H1 (cell line): ENCODE data around the gene STAG1. TPM values are rescaled to one million over a fixed set of nuclear protein-coding genes. Genes with fewer than 3 reads are reported as not detected.
"Not testable (repeated sequence)": the region's sequence is repeated elsewhere in the genome, so short reads cannot be mapped to it uniquely, and the experiment has no call there.

ENCODE experiments used
- CTCF ChIA-PET: fragments of 300-600 bp; sonication (Branson Sonifier 250); formaldehyde crosslinking; loops from one replicate; lab custom pipeline; 2021; ENCODE audit not compliant: partially characterized antibody; lab: Charles Lee
- POLR2A ChIA-PET: fragments of 300-600 bp; sonication (Branson Sonifier 250); formaldehyde crosslinking; loops from one replicate; lab custom pipeline; 2021; ENCODE audit warnings: inconsistent platforms; ENCODE audit not compliant: partially characterized antibody; lab: Charles Lee
- DNase-seq, 2 experiments: peaks; one replicate each; pipeline versions ENCODE4 v3.0.0 to v3.0.0-alpha.2; 2010 to 2022; ENCODE audit warnings: low spot score in 2 of 2, low read depth in 1 of 2, mixed read lengths in 1 of 2
- FAIRE-seq: peaks from 2 replicates; lab custom pipeline; 2011; peaks lifted over from hg19 to GRCh38; lab: Jason Lieb, UNC
- H2AFZ ChIP-seq: 2 replicates; pipeline ENCODE4 v1.8.1; 2012; ENCODE audit warnings: low read length, inconsistent platforms
- H2AK5ac ChIP-seq: 2 replicates; pipeline ENCODE4 v1.6.1; 2013; ENCODE audit warnings: low read depth, low read length
- H2BK120ac ChIP-seq: replicated peaks from 2 replicates; pipeline ENCODE3; 2013; ENCODE audit warnings: low read depth, low read length, inconsistent platforms
- H2BK12ac ChIP-seq: 2 replicates; pipeline ENCODE4 v1.6.1; 2013; ENCODE audit warnings: low read depth, low read length
- H2BK15ac ChIP-seq: 2 replicates; pipeline ENCODE4 v1.6.1; 2013; ENCODE audit warnings: low read length
- H2BK20ac ChIP-seq: 2 replicates; pipeline ENCODE4 v1.6.1; 2013; ENCODE audit warnings: low read length
- H2BK5ac ChIP-seq: 2 replicates; pipeline ENCODE4 v1.6.1; 2013; ENCODE audit warnings: low read depth, low read length
- H3K14ac ChIP-seq: 2 replicates; pipeline ENCODE4 v1.6.1; 2013; ENCODE audit warnings: inconsistent platforms; ENCODE audit not compliant: insufficient read length
- H3K18ac ChIP-seq: 2 replicates; pipeline ENCODE4 v1.6.1; 2013; ENCODE audit warnings: low read length; ENCODE audit errors: extremely low read depth
- H3K23ac ChIP-seq: 2 replicates; pipeline ENCODE4 v1.6.1; 2013; ENCODE audit warnings: inconsistent platforms; ENCODE audit not compliant: insufficient read length
- H3K23me2 ChIP-seq: 2 replicates; pipeline ENCODE4 v1.6.1; 2013; ENCODE audit warnings: low read depth, low read length
- H3K27ac ChIP-seq: 2 replicates; pipeline ENCODE4 v1.6.1; 2011; ENCODE audit warnings: low read depth, low read length, inconsistent platforms
- H3K27me3 ChIP-seq, 4 experiments: replicated peaks in 1 of 4; 1 replicate in 1 of 4; 2 replicates in 3 of 4; pipeline versions ENCODE4 v1.6.1 to v1.8.1; 2011 to 2013; ENCODE audit warnings: low read length in 3 of 4, mild to moderate bottlenecking in 3 of 4, inconsistent platforms in 2 of 4, mixed read lengths in 2 of 4, moderate library complexity in 1 of 4; ENCODE audit not compliant: control insufficient read depth in 3 of 4, insufficient read depth in 3 of 4; ENCODE audit errors: extremely low read depth in 1 of 4
- H3K36me3 ChIP-seq, 4 experiments: 2 replicates each; pipeline versions ENCODE4 v1.6.1 to v1.8.1; 2011 to 2013; ENCODE audit warnings: mild to moderate bottlenecking in 4 of 4, low read length in 3 of 4, moderate library complexity in 2 of 4, control low read depth in 1 of 4, inconsistent platforms in 1 of 4; ENCODE audit not compliant: insufficient read depth in 4 of 4, control insufficient read depth in 2 of 4
- H3K4ac ChIP-seq: replicated peaks from 2 replicates; pipeline ENCODE3; 2013; ENCODE audit warnings: low read length, low read depth, mixed read lengths, inconsistent platforms; ENCODE audit not compliant: insufficient read length
- H3K4me1 ChIP-seq, 4 experiments: replicated peaks in 1 of 4; 1 replicate in 1 of 4; 2 replicates in 3 of 4; pipeline versions ENCODE4 v1.6.1 to v1.8.1; 2011 to 2013; ENCODE audit warnings: low read length in 3 of 4, inconsistent platforms in 2 of 4, mixed read lengths in 1 of 4; ENCODE audit not compliant: insufficient read depth in 4 of 4, control insufficient read depth in 3 of 4
- H3K4me2 ChIP-seq, 2 experiments: 2 replicates each; pipeline versions ENCODE4 v1.6.1 to v1.8.1; 2011 to 2013; ENCODE audit warnings: low read depth in 2 of 2, low read length in 2 of 2, control low read depth in 1 of 2, inconsistent platforms in 1 of 2, mild to moderate bottlenecking in 1 of 2; ENCODE audit not compliant: insufficient read depth in 1 of 2
- H3K4me3 ChIP-seq, 4 experiments: fragments of 200-600, 300-600 bp in 1 of 4; sonication (generic), shearing (Covaris generic), sonication (Bioruptor Twin) in 1 of 4; 2 replicates each; pipeline versions ENCODE4 v1.5.1 to v1.8.1; 2011 to 2016; ENCODE audit warnings: low read length in 4 of 4, low read depth in 3 of 4, control low read depth in 2 of 4, inconsistent platforms in 2 of 4, mild to moderate bottlenecking in 2 of 4, mixed read lengths in 1 of 4, moderate library complexity in 1 of 4; ENCODE audit not compliant: insufficient read depth in 2 of 4; ENCODE audit errors: extremely low read depth in 1 of 4
- H3K56ac ChIP-seq: replicated peaks from 2 replicates; pipeline ENCODE3; 2013; ENCODE audit warnings: low read depth, mild to moderate bottlenecking, mixed read lengths, low read length, inconsistent platforms; ENCODE audit not compliant: insufficient read length
- H3K79me1 ChIP-seq: 2 replicates; pipeline ENCODE4 v1.6.1; 2013; ENCODE audit warnings: low read depth, low read length, control low read depth
- H3K79me2 ChIP-seq, 2 experiments: 2 replicates each; pipeline versions ENCODE4 v1.6.1 to v1.8.1; 2012 to 2013; ENCODE audit warnings: low read length in 2 of 2, mild to moderate bottlenecking in 2 of 2, inconsistent platforms in 1 of 2; ENCODE audit not compliant: insufficient read depth in 2 of 2, control insufficient read depth in 1 of 2
- H3K9ac ChIP-seq, 4 experiments: replicated peaks in 1 of 4; 1 replicate in 1 of 4; 2 replicates in 3 of 4; pipeline versions ENCODE4 v1.6.1 to v1.8.1; 2011 to 2013; ENCODE audit warnings: low read depth in 3 of 4, low read length in 3 of 4, control low read depth in 2 of 4, mild to moderate bottlenecking in 2 of 4, moderate library complexity in 2 of 4, inconsistent platforms in 1 of 4; ENCODE audit errors: extremely low read depth in 1 of 4
- H3K9me3 ChIP-seq, 2 experiments: 2 replicates each; pipeline versions ENCODE4 v1.6.1 to v1.8.1; 2012 to 2013; ENCODE audit warnings: mild to moderate bottlenecking in 2 of 2, moderate library complexity in 2 of 2, control low read depth in 1 of 2, inconsistent platforms in 1 of 2, low read depth in 1 of 2, low read length in 1 of 2, mixed read lengths in 1 of 2; ENCODE audit not compliant: insufficient read depth in 2 of 2
- H4K20me1 ChIP-seq, 2 experiments: replicated peaks in 1 of 2; 2 replicates each; pipeline versions ENCODE3 to v1.8.1; 2011 to 2013; ENCODE audit warnings: inconsistent platforms in 2 of 2, low read length in 2 of 2, mild to moderate bottlenecking in 1 of 2; ENCODE audit not compliant: insufficient read depth in 2 of 2, control insufficient read depth in 1 of 2
- H4K5ac ChIP-seq: 2 replicates; pipeline ENCODE4 v1.6.1; 2013; ENCODE audit warnings: low read length, low read depth, mixed read lengths, inconsistent platforms; ENCODE audit not compliant: insufficient read length
- H4K8ac ChIP-seq: 2 replicates; pipeline ENCODE4 v1.8.0; 2013; ENCODE audit warnings: mild to moderate bottlenecking, moderate library complexity, low read length, inconsistent platforms; ENCODE audit not compliant: insufficient read depth; ENCODE audit errors: extremely low read depth
- H4K91ac ChIP-seq: replicated peaks from 2 replicates; pipeline ENCODE3; 2013; ENCODE audit warnings: low read length, mixed read lengths, inconsistent platforms; ENCODE audit not compliant: insufficient read length
- CTCF ChIP-seq, 3 experiments: IDR thresholded peaks; 1 replicate in 2 of 3; 2 replicates in 1 of 3; pipeline versions ENCODE4 v1.5.1 to v1.6.1; 2011; ENCODE audit warnings: low read length in 3 of 3, mild to moderate bottlenecking in 3 of 3, inconsistent platforms in 2 of 3, low read depth in 1 of 3, moderate library complexity in 1 of 3; ENCODE audit not compliant: insufficient read depth in 1 of 3; ENCODE audit errors: control extremely low read depth in 1 of 3
- RAD21 ChIP-seq, 2 experiments: IDR thresholded peaks in 1 of 2; conservative IDR thresholded peaks in 1 of 2; 2 replicates each; pipeline ENCODE4 v1.6.1; 2011; ENCODE audit warnings: low read depth in 2 of 2, low read length in 2 of 2, improper control_type of control experiment in 1 of 2, inconsistent platforms in 1 of 2, mild to moderate bottlenecking in 1 of 2, moderate library complexity in 1 of 2
- WGBS, 2 experiments: shearing (Covaris generic) in 1 of 2; methylation state at CpG; one replicate each; pipeline versions ENCODE4 v1.1.6 to v1.1.7; 2013 to 2015; ENCODE audit warnings: low lambda C conversion rate in 2 of 2, mixed read lengths in 2 of 2, inconsistent platforms in 1 of 2, low coverage in 1 of 2, missing lambda C conversion rate in 1 of 2; ENCODE audit not compliant: insufficient replicate concordance in 2 of 2, insufficient coverage in 1 of 2, insufficient read length in 1 of 2; ENCODE audit errors: extremely low coverage in 1 of 2, missing lambda C conversion rate in 1 of 2; 5-methylcytosine and 5-hydroxymethylcytosine counted together
- polyA plus RNA-seq, 7 experiments: library from polyadenylated mRNA; depleted of rRNA in 3 of 7; stranded (reverse) in 5 of 7; unstranded in 2 of 7; fragments of >200 nt in 5 of 7; fragments of 200-250 nt in 2 of 7; gene quantifications; 1 replicate in 5 of 7; 2 replicates in 1 of 7; 4 replicates in 1 of 7; pipeline versions ENCODE4 v1.2.1 to v1.2.3, GENCODE V29; 2011 to 2013; ENCODE audit warnings: missing spikeins in 2 of 7, mixed read lengths in 2 of 7
- total RNA-seq: library from RNA; stranded (reverse); fragmentation: NEBNext Ultra II Directional; extraction: Animal tissue kit (Norgen Biotek cat#: 25700); gene quantifications from 2 replicates; pipeline ENCODE4 v1.2.1, GENCODE V29; 2021

STAG1 gene
- total and polyA plus RNA-seq, 2 of the 8 experiments (the other 6 are each of a cell fraction or from before 2014, with no cell fraction given) = 4.6 to 23.4 TPM

GRCh38 chr3:136758160-136759102 lies 6.3 kb upstream of the STAG1 start:
- not testable (repeated sequence) for H3K27me3 ChIP-seq, H3K18ac ChIP-seq, H2BK120ac ChIP-seq, H3K36me3 ChIP-seq, H3K27ac ChIP-seq, H4K8ac ChIP-seq, H3K23ac ChIP-seq, H3K9ac ChIP-seq, H3K23me2 ChIP-seq, H3K9me3 ChIP-seq, H2AK5ac ChIP-seq, H3K14ac ChIP-seq, H2AFZ ChIP-seq, H2BK12ac ChIP-seq, H2BK15ac ChIP-seq, H4K20me1 ChIP-seq, H3K4me3 ChIP-seq, H4K5ac ChIP-seq, H3K4me2 ChIP-seq, DNase-seq, H3K79me2 ChIP-seq, H4K91ac ChIP-seq, H3K79me1 ChIP-seq, H2BK5ac ChIP-seq, H3K56ac ChIP-seq, H3K4me1 ChIP-seq, H2BK20ac ChIP-seq, H3K4ac ChIP-seq
- TF ChIP-seq CTCF (IDR thresholded peaks at IDR 0.05; ENCODE audit: control extremely low read depth in 1 of 3, insufficient read depth in 1 of 3, low read depth in 1 of 3, low read length in 3 of 3) = peak in 2 of 3 experiments; percentile 51 to 57; a peak in 2 of 4 replicates
- peak; percentile 80 to 89 for TF ChIP-seq RAD21 (IDR thresholded peaks at IDR 0.05 in 1 of 2, conservative IDR thresholded peaks at IDR 0.05 in 1 of 2; ENCODE audit: low read depth in 2 of 2, low read length in 2 of 2)
- ChIA-PET POLR2A (interaction anchor here (1.6 kb wide), 1 partner anchor 256 kb away, joined by 5 read pairs; no protein-coding TSS in a partner anchor), CTCF (interaction anchor here (0.6 to 6.2 kb wide), 22 partner anchors 10 to 343 kb away, joined by 3 to 65 read pairs (median 4); partner anchors contain the start of gene NCK1)
- FAIRE-seq = peak; percentile 69
- 92% methylated on average over 18 of the region's 20 CpGs; no CpG with 5 or more reads in 1 of the 2 experiments for WGBS, 2 experiments
